Activated CD4-positive, alpha-beta memory T cell treated with anti-CD3 and anti-CD28 coated beads, Interleukin-2, amount 10 ng/mL, durations not matched to agents 7 days and 5 days (primary cell): ENCODE data around the gene AQP12A. TPM values are rescaled to one million over a fixed set of nuclear protein-coding genes. Genes with fewer than 3 reads are reported as not detected.

Experiments
- CTCF ChIA-PET: fragments of 350-600 bp; sonication (Branson Sonifier 250); formaldehyde crosslinking; loops from one replicate; lab custom pipeline; 2021; ENCODE audit warnings: antibody characterized with exemption, inconsistent platforms; lab: Charles Lee
- POLR2A ChIA-PET: fragments of 350-600 bp; sonication (Branson Sonifier 250); formaldehyde crosslinking; loops from one replicate; lab custom pipeline; 2021; ENCODE audit warnings: antibody characterized with exemption; lab: Charles Lee
- DNase-seq: peaks from one replicate; pipeline ENCODE4 v3.0.0-alpha.2; 2020
- H3K27ac Mint-ChIP-seq: one replicate; pipeline ENCODE4 v1.8.0; 2021; ENCODE audit warnings: mild to moderate bottlenecking, mixed read lengths
- H3K27me3 Mint-ChIP-seq: one replicate; pipeline ENCODE4 v1.8.0; 2021; ENCODE audit warnings: mixed read lengths
- H3K36me3 Mint-ChIP-seq: one replicate; pipeline ENCODE4 v1.8.0; 2021; ENCODE audit warnings: low read depth, mixed read lengths
- H3K4me1 Mint-ChIP-seq: one replicate; pipeline ENCODE4 v1.8.0; 2021; ENCODE audit warnings: mixed read lengths
- H3K4me3 Mint-ChIP-seq: one replicate; pipeline ENCODE4 v1.8.0; 2021; ENCODE audit warnings: mild to moderate bottlenecking, mixed read lengths
- H3K9me3 Mint-ChIP-seq: one replicate; pipeline ENCODE4 v1.8.0; 2021; ENCODE audit warnings: mixed read lengths
- total RNA-seq, 2 experiments: library from RNA; stranded (reverse); gene quantifications; one replicate each; pipeline ENCODE4 v1.2.3, GENCODE V29; 2021

Gene AQP12A
- total RNA-seq, 2 experiments from 2014 or later: not detected

- H3K9me3 Mint-ChIP-seq: no peaks in the 10 kb centered on the region
- no peak overlapping the region for H3K27ac Mint-ChIP-seq
- ChIA-PET CTCF (no interaction called here), POLR2A (no interaction called here)
- no peaks in the 10 kb centered on the region for H3K27me3 Mint-ChIP-seq
- H3K36me3 Mint-ChIP-seq: no peaks in the 10 kb centered on the region
- H3K4me1 Mint-ChIP-seq: no peaks in the 10 kb centered on the region
- no peak overlapping the region for H3K4me3 Mint-ChIP-seq
- DNase-seq: no peak
Observed at GRCh38 chr2:240720686-240721595, 29.3 kb downstream of the AQP12A start.

- Mint-ChIP-seq H3K9me3 (no peaks in the 10 kb centered on the region), H3K27me3 (no peaks in the 10 kb centered on the region), H3K4me1 (no peaks in the 10 kb centered on the region), H3K27ac (no peak overlapping the region), H3K36me3 (no peaks in the 10 kb centered on the region), H3K4me3 (no peak overlapping the region)
- no peak for DNase-seq
- ChIA-PET CTCF (no interaction called here), POLR2A (no interaction called here)
Observed at GRCh38 chr2:240721596-240722180, 30.0 kb downstream of the AQP12A start.

- no peaks in the 10 kb centered on the region for H3K9me3 Mint-ChIP-seq
- H3K4me3 Mint-ChIP-seq: no peak overlapping the region
- POLR2A ChIA-PET: no interaction called here
- no peak for DNase-seq
- no peak overlapping the region for H3K27ac Mint-ChIP-seq
- no peaks in the 10 kb centered on the region for H3K4me1 Mint-ChIP-seq
- H3K27me3 Mint-ChIP-seq: no peaks in the 10 kb centered on the region
- no peaks in the 10 kb centered on the region for H3K36me3 Mint-ChIP-seq
- CTCF ChIA-PET: no interaction called here
Observed at GRCh38 chr2:240722376-240722775, 30.7 kb downstream of the AQP12A start.

- POLR2A ChIA-PET: no interaction called here
Observed at GRCh38 chr2:240722796-240723735, 31.4 kb downstream of the AQP12A start.

GRCh38 chr2:240723851-240724250 lies 32.2 kb downstream of the AQP12A start:
- Mint-ChIP-seq H3K4me1 (no peaks in the 10 kb centered on the region), H3K27me3 (no peaks in the 10 kb centered on the region), H3K4me3 (no peak overlapping the region), H3K9me3 (no peaks in the 10 kb centered on the region), H3K27ac (no peak overlapping the region), H3K36me3 (no peaks in the 10 kb centered on the region)
- no peak for DNase-seq
- ChIA-PET CTCF (interaction anchor here (0.6 kb wide), 1 partner anchor 765 kb away, joined by 3 read pairs; no protein-coding TSS in a partner anchor), POLR2A (no interaction called here)

More at GRCh38 chr2:240722796-240723735, 31.4 kb downstream of the AQP12A start:
- DNase-seq: no peak
- Mint-ChIP-seq H3K9me3 (no peaks in the 10 kb centered on the region), H3K27me3 (no peaks in the 10 kb centered on the region), H3K4me3 (no peak overlapping the region), H3K4me1 (no peaks in the 10 kb centered on the region), H3K27ac (no peak overlapping the region), H3K36me3 (no peaks in the 10 kb centered on the region)
- CTCF ChIA-PET: interaction anchor here (0.6 kb wide), 1 partner anchor 764 kb away, joined by 3 read pairs; no protein-coding TSS in a partner anchor

GRCh38 chr2:240724431-240724830 lies 32.8 kb downstream of the AQP12A start:
- H3K36me3 Mint-ChIP-seq: no peaks in the 10 kb centered on the region
- no peaks in the 10 kb centered on the region for H3K4me1 Mint-ChIP-seq
- ChIA-PET POLR2A (no interaction called here), CTCF (no interaction called here)
- no peak overlapping the region for H3K27ac Mint-ChIP-seq
- H3K4me3 Mint-ChIP-seq: no peak overlapping the region
- H3K9me3 Mint-ChIP-seq: no peaks in the 10 kb centered on the region
- DNase-seq: no peak
- H3K27me3 Mint-ChIP-seq: no peaks in the 10 kb centered on the region

- H3K9me3 Mint-ChIP-seq: no peaks in the 10 kb centered on the region
- H3K36me3 Mint-ChIP-seq: no peaks in the 10 kb centered on the region
- ChIA-PET POLR2A (no interaction called here), CTCF (no interaction called here)
- H3K4me1 Mint-ChIP-seq: no peaks in the 10 kb centered on the region
- no peaks in the 10 kb centered on the region for H3K27me3 Mint-ChIP-seq
- H3K27ac Mint-ChIP-seq: no peak overlapping the region
- no peak overlapping the region for H3K4me3 Mint-ChIP-seq
- DNase-seq: no peak
Observed at GRCh38 chr2:240725266-240725665, 33.6 kb downstream of the AQP12A start.

GRCh38 chr2:240725671-240726070 lies 34.0 kb downstream of the AQP12A start:
- H3K27me3 Mint-ChIP-seq: no peaks in the 10 kb centered on the region
- no peak for DNase-seq
- no peaks in the 10 kb centered on the region for H3K9me3 Mint-ChIP-seq
- no peak overlapping the region for H3K4me3 Mint-ChIP-seq
- H3K4me1 Mint-ChIP-seq: no peaks in the 10 kb centered on the region
- no peak overlapping the region for H3K27ac Mint-ChIP-seq
- no peaks in the 10 kb centered on the region for H3K36me3 Mint-ChIP-seq
- ChIA-PET POLR2A (no interaction called here), CTCF (no interaction called here)

- no peaks in the 10 kb centered on the region for H3K4me1 Mint-ChIP-seq
- CTCF ChIA-PET: no interaction called here
- POLR2A ChIA-PET: no interaction called here
- H3K27me3 Mint-ChIP-seq: no peaks in the 10 kb centered on the region
- no peak for DNase-seq
- no peak overlapping the region for H3K27ac Mint-ChIP-seq
- no peak overlapping the region for H3K4me3 Mint-ChIP-seq
- no peaks in the 10 kb centered on the region for H3K9me3 Mint-ChIP-seq
- no peaks in the 10 kb centered on the region for H3K36me3 Mint-ChIP-seq
Observed at GRCh38 chr2:240726876-240727275, 35.2 kb downstream of the AQP12A start.

- H3K4me1 Mint-ChIP-seq: no peaks in the 10 kb centered on the region
- POLR2A ChIA-PET: no interaction called here
- CTCF ChIA-PET: no interaction called here
- no peak for DNase-seq
- H3K27ac Mint-ChIP-seq: no peak overlapping the region
- H3K9me3 Mint-ChIP-seq: no peaks in the 10 kb centered on the region
- H3K27me3 Mint-ChIP-seq: no peaks in the 10 kb centered on the region
- no peaks in the 10 kb centered on the region for H3K36me3 Mint-ChIP-seq
- H3K4me3 Mint-ChIP-seq: no peak overlapping the region
Observed at GRCh38 chr2:240727439-240727838, 35.8 kb downstream of the AQP12A start.

- no peak overlapping the region for H3K27ac Mint-ChIP-seq
- CTCF ChIA-PET: no interaction called here
- DNase-seq: no peak
- no peaks in the 10 kb centered on the region for H3K4me1 Mint-ChIP-seq
- no peaks in the 10 kb centered on the region for H3K27me3 Mint-ChIP-seq
- POLR2A ChIA-PET: no interaction called here
- no peaks in the 10 kb centered on the region for H3K36me3 Mint-ChIP-seq
- no peak overlapping the region for H3K4me3 Mint-ChIP-seq
- H3K9me3 Mint-ChIP-seq: no peaks in the 10 kb centered on the region
Observed at GRCh38 chr2:240727913-240728312, 36.2 kb downstream of the AQP12A start.

- no peak for DNase-seq
- Mint-ChIP-seq H3K27me3 (no peaks in the 10 kb centered on the region), H3K4me3 (no peak overlapping the region), H3K27ac (no peak overlapping the region), H3K4me1 (no peaks in the 10 kb centered on the region), H3K36me3 (no peaks in the 10 kb centered on the region), H3K9me3 (no peaks in the 10 kb centered on the region)
- ChIA-PET POLR2A (no interaction called here), CTCF (no interaction called here)
Observed at GRCh38 chr2:240728361-240728760, 36.7 kb downstream of the AQP12A start.

- H3K9me3 Mint-ChIP-seq: no peaks in the 10 kb centered on the region
Observed at GRCh38 chr2:240728827-240729226, 37.2 kb downstream of the AQP12A start.

More at GRCh38 chr2:240728827-240729226, 37.2 kb downstream of the AQP12A start:
- ChIA-PET POLR2A (no interaction called here), CTCF (no interaction called here)
- Mint-ChIP-seq H3K36me3 (no peaks in the 10 kb centered on the region), H3K4me1 (no peaks in the 10 kb centered on the region), H3K27me3 (no peaks in the 10 kb centered on the region), H3K4me3 (no peak overlapping the region), H3K27ac (no peak overlapping the region)
- no peak for DNase-seq
